ENCODE results near the gene METTL16.

GRCh38 chr17:2466931-2467330 is 44.8 kb downstream of the METTL16 start:
- TF ChIP-seq POLR2A (IDR thresholded peaks at IDR 0.05; ENCODE audit: low read length) (no peak), GATA1 (IDR thresholded peaks at IDR 0.05; ENCODE audit: low read depth, low read length) (no peak)

Data from erythroblast (primary cell).